T-cell (primary cell): ENCODE data around the gene MTMR11. TPM values are rescaled to one million over a fixed set of nuclear protein-coding genes. Genes with fewer than 3 reads are reported as not detected.

Experiments
- ATAC-seq, 4 experiments: fragments of 200-7000 bp in 3 of 4; fragments of 150-1000 bp in 1 of 4; cut with Tn5 transposase; replicated peaks in 1 of 4; 1 replicate in 3 of 4; 2 replicates in 1 of 4; pipeline ENCODE4 v1.10.0; 2021; ENCODE audit warnings: moderate library complexity in 3 of 4, mild to moderate bottlenecking in 2 of 4, moderate number of reproducible peaks in 1 of 4
- CTCF ChIA-PET, 2 donors: fragments of 300-600 bp; sonication (Branson Sonifier 250); formaldehyde crosslinking; loops; one replicate each; lab custom pipeline; 2022; ENCODE audit warnings: antibody characterized with exemption in 2 of 2; lab: Charles Lee
- POLR2A ChIA-PET, 2 donors: fragments of 300-600 bp; sonication (Branson Sonifier 250); formaldehyde crosslinking; loops; one replicate each; lab custom pipeline; 2022; ENCODE audit warnings: antibody characterized with exemption in 2 of 2; lab: Charles Lee
- DNase-seq, 35 experiments: peaks; one replicate each; pipeline versions ENCODE4 v3.0.0 to v3.0.0-alpha.2; 2013 to 2023
- H3K27ac ChIP-seq: one replicate; pipeline ENCODE4 v1.5.1; 2013; ENCODE audit warnings: low read length
- H3K27me3 ChIP-seq, 2 experiments: replicated peaks in 1 of 2; 1 replicate in 1 of 2; 2 replicates in 1 of 2; pipeline versions ENCODE4 v1.6.1 to v1.7.0; 2013; ENCODE audit warnings: low read length in 1 of 2, mixed read lengths in 1 of 2; ENCODE audit not compliant: control insufficient read depth in 2 of 2, insufficient read depth in 2 of 2; ENCODE audit errors: extremely low read depth in 1 of 2
- H3K36me3 ChIP-seq, 2 donors: 1 replicate in 1 of 2; 2 replicates in 1 of 2; pipeline versions ENCODE4 v1.6.1 to v1.7.0; 2013; ENCODE audit warnings: low read length in 1 of 2; ENCODE audit not compliant: control insufficient read depth in 2 of 2, insufficient read depth in 1 of 2; ENCODE audit errors: extremely low read depth in 1 of 2
- H3K4me1 ChIP-seq, 2 experiments: 1 replicate in 1 of 2; 2 replicates in 1 of 2; pipeline versions ENCODE4 v1.6.1 to v1.7.0; 2013; ENCODE audit warnings: low read length in 2 of 2, mixed read lengths in 1 of 2; ENCODE audit not compliant: insufficient read depth in 2 of 2, control insufficient read depth in 1 of 2; ENCODE audit errors: extremely low read depth in 1 of 2
- H3K4me3 ChIP-seq, 2 donors: 1 replicate in 1 of 2; 2 replicates in 1 of 2; pipeline versions ENCODE4 v1.5.1 to v1.7.0; 2013; ENCODE audit warnings: mild to moderate bottlenecking in 2 of 2, low read length in 1 of 2, moderate library complexity in 1 of 2; ENCODE audit not compliant: control insufficient read depth in 1 of 2; ENCODE audit errors: extremely low read depth in 1 of 2
- H3K9me3 ChIP-seq: 2 replicates; pipeline ENCODE4 v1.7.0; 2013
- H3K27ac Mint-ChIP-seq, 2 donors: one replicate each; pipeline ENCODE4 v1.8.0; 2020 to 2021; ENCODE audit warnings: mild to moderate bottlenecking in 2 of 2, mixed read lengths in 2 of 2
- H3K27me3 Mint-ChIP-seq, 2 donors: one replicate each; pipeline ENCODE4 v1.8.0; 2021 to 2022; ENCODE audit warnings: mixed read lengths in 2 of 2
- H3K36me3 Mint-ChIP-seq: one replicate; pipeline ENCODE4 v1.8.0; 2021; ENCODE audit warnings: mixed read lengths
- H3K4me1 Mint-ChIP-seq, 3 donors: one replicate each; pipeline ENCODE4 v1.8.0; 2020 to 2022; ENCODE audit warnings: mixed read lengths in 3 of 3, mild to moderate bottlenecking in 1 of 3
- H3K4me3 Mint-ChIP-seq, 3 donors: one replicate each; pipeline ENCODE4 v1.8.0; 2020 to 2022; ENCODE audit warnings: mild to moderate bottlenecking in 3 of 3, mixed read lengths in 3 of 3, moderate library complexity in 3 of 3
- H3K9me3 Mint-ChIP-seq, 3 donors: one replicate each; pipeline ENCODE4 v1.8.0; 2020 to 2022; ENCODE audit warnings: mixed read lengths in 3 of 3
- WGBS: methylation state at CpG from one replicate; pipeline ENCODE4 v1.1.5; 2013; ENCODE audit warnings: missing lambda C conversion rate; ENCODE audit not compliant: insufficient coverage; 5-methylcytosine and 5-hydroxymethylcytosine counted together
- total RNA-seq, 35 experiments: library from RNA in 6 of 35; stranded (reverse) in 6 of 35; fragments of 120-200 nt in 1 of 35; gene quantifications; one replicate each; pipeline versions ENCODE4 v1.2.1 to v1.2.4 and lab custom pipeline; 2013 to 2026

MTMR11 gene
- total RNA-seq, 5 donors from 2014 or later (not counting 1 experiment from before 2014, with no cell fraction given) = 0.58 to 2.5 (median 1.5) TPM

DNA sequence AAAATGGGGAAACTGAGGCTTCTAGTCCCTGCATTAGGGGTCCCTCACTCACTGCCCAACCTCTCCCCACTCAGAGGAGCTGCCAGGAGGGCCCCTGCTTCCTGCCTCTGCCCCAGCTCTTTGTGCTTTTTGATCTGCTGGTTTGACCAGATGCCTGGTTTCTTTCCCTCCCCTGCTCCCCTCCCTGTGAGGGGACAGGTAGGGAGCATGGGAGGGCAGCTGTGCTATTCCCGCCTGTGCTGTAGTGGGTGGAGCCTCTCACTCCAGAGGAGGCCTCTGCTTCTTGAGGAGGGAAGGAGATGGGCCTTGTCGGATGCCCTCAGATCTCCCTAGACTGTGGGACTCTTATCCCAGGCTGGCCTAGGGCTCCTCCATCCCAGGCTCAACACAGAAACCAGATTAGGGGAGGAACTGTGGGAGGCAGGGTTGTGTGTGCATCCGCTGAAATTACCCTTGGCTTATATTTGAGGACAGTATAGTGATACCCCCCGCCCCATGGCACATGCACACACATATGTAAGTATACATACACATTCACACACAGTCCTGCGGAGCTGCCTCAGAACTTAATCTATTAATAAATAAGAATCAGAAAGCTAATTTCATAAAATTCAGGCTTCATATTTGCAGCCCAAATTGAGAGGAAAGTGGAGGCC lies 32.7 kb downstream of the MTMR11 start:
- DNase-seq (no peak), ATAC-seq (no peak)
- Histone ChIP-seq H3K36me3 (no peaks in the 10 kb centered on the region), H3K9me3 (no peaks in the 10 kb centered on the region), H3K27ac (no peak overlapping the region), H3K27me3 (no peaks in the 10 kb centered on the region), H3K4me3 (no peak overlapping the region), H3K4me1 (peaks cover 0 to 16% of the 10 kb centered on the region in 2 experiments)
- no peaks in the 10 kb centered on the region for H3K27me3 Mint-ChIP-seq
- H3K4me1 Mint-ChIP-seq = peaks cover 19 to 20% (median 20%) of the 10 kb centered on the region in 3 donors
- no peak overlapping the region for H3K4me3 Mint-ChIP-seq
- no peak overlapping the region for H3K27ac Mint-ChIP-seq
- no peaks in the 10 kb centered on the region for H3K9me3 Mint-ChIP-seq
- no CpG with 5 or more reads among the region's 5 CpGs for WGBS
- CTCF ChIA-PET = interaction anchor here (0.6 kb wide), 2 partner anchors 11 to 210 kb away, joined by 3 read pairs; no protein-coding TSS in a partner anchor
- POLR2A ChIA-PET = interaction anchor here in 1 of 2 donors (0.6 kb wide), 1 partner anchor 17 kb away, joined by 3 read pairs; a partner anchor contains a TSS
- H3K36me3 Mint-ChIP-seq = peaks cover 11% of the 10 kb centered on the region

DNA sequence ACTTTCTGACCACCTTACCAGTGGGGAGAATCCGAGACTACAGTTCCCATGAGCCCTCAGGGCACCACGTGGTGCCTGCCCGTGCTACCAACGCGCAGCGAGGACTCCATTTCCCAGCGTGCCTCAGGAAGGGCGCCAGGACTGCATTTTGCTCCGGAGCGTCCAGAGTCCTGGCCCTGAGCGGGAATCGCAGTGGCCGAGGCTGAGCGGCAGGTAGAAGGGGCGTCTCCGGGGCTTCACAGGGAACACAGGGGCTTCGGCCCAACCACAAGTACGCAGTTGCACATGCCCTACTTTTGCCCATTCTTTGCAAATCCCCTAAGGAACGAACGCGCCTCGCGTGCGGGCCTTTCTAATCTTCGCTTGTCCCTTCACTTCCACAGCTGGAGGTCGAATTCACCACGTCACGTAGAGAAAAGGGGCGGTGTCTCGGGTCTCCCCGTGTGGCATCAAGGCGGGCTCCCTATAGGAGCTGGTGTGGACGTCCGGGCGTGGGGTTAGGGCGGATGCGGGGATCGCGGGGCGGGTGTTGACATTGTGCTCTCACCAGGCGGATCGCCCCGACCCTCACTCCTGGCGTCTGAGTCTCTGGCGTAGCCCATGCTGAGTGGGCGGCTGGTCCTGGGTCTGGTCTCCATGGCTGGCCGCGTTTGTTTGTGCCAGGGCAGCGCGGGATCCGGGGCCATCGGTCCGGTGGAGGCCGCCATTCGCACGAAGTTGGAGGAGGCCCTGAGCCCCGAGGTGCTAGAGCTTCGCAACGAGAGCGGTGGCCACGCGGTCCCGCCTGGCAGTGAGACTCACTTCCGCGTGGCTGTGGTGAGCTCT lies 37.0 kb downstream of the MTMR11 start, which contains the start of gene BOLA1:
Gene BOLA1, plus strand, starts transcription at position 109 of the 825 bp plus-strand sequence. Its CDS starts 492 bp downstream, at position 601.
- H3K27ac ChIP-seq = peak within 1 kb of the TSS; percentile 74
- H3K9me3 Mint-ChIP-seq = no peaks in the 10 kb centered on the region
- CTCF ChIA-PET = interaction anchor here in 1 of 2 donors (0.9 to 1.0 kb wide), 2 partner anchors 12 to 28 kb away, joined by 3 to 5 read pairs; partner anchors contain the start of gene SF3B4

DNA sequence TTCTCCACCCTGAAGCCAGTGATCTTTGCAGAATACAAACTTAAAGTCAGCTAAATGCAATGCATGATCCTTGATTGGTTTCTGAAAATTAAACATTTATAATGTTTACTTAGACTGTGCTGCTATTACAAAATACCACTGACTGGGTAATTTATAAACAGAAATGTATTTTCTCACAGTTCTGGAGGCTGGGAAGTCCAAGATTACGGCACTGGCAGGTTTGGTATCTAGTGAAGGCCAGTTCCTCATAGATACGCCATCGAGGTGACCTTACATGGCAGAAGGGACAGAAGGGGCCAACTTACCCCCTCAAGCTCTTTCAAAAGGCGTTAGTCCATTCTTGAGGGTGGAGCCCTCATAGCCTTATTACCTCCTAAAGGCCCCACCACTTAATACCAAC lies 40.1 kb downstream of the MTMR11 start:
- Histone ChIP-seq H3K27ac (no peak overlapping the region), H3K4me3 (no peak overlapping the region), H3K9me3 (no peaks in the 10 kb centered on the region), H3K4me1 (peaks cover 0 to 16% of the 10 kb centered on the region in 2 experiments), H3K36me3 (no peaks in the 10 kb centered on the region), H3K27me3 (no peaks in the 10 kb centered on the region)
- Mint-ChIP-seq H3K4me1 (peaks cover 20 to 23% (median 21%) of the 10 kb centered on the region in 3 donors), H3K36me3 (no peaks in the 10 kb centered on the region), H3K27ac (no peak overlapping the region), H3K9me3 (no peaks in the 10 kb centered on the region), H3K27me3 (no peaks in the 10 kb centered on the region), H3K4me3 (no peak overlapping the region)
- CTCF ChIA-PET = interaction anchor here in 1 of 2 donors (0.6 kb wide), 1 partner anchor 271 kb away, joined by 4 read pairs; no protein-coding TSS in a partner anchor
- DNase-seq = no peak
- no CpG with 5 or more reads among the region's 4 CpGs for WGBS
- ATAC-seq = no peak
- POLR2A ChIA-PET = interaction anchor here in 1 of 2 donors (0.6 kb wide), 1 partner anchor 33 kb away, joined by 3 read pairs; no protein-coding TSS in a partner anchor

More for the DNA sequence above, 37.0 kb downstream of the MTMR11 start, which contains the start of gene BOLA1:
- Mint-ChIP-seq H3K4me1 (peaks cover 20 to 23% (median 21%) of the 10 kb centered on the region in 3 donors), H3K27ac (peak within 1 kb of the TSS; percentile 89 to 95), H3K27me3 (no peaks in the 10 kb centered on the region), H3K36me3 (peaks cover 3% of the 10 kb centered on the region), H3K4me3 (peak within 1 kb of the TSS; percentile 86 to 92 (median 91))
- POLR2A ChIA-PET = interaction anchor here (0.6 to 1.4 kb wide), 3 partner anchors 14 to 71 kb away, joined by 3 to 7 read pairs (median 5); a partner anchor contains a TSS
- WGBS = 15% methylated on average over 63 of the region's 65 CpGs
- DNase-seq (peak; percentile 56 to 90 (median 77)), ATAC-seq (peak; percentile 98 to 99 (median 98))
- peaks cover 0 to 16% of the 10 kb centered on the region in 2 experiments for H3K4me1 ChIP-seq
- no peaks in the 10 kb centered on the region for H3K27me3 ChIP-seq
- H3K4me3 ChIP-seq = peak within 1 kb of the TSS; percentile 73 to 80
- H3K9me3 ChIP-seq = no peaks in the 10 kb centered on the region
- H3K36me3 ChIP-seq = no peaks in the 10 kb centered on the region

DNA sequence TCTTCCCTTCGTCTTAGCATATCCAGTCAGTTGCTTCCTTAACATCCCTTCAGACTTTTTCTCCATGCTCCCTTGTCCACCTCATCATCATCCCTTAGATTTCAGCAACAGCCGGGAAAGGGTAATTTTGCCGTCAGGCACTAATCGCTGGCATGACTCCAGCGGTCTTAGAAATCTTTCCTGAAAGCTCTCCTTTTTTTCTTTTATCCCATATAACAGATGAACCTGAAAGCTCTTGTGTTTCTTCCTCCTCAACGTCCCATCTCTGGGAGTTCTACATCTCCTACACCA lies 47.7 kb downstream of the MTMR11 start:
- peaks cover 0 to 2% (median 2%) of the 10 kb centered on the region in 3 donors for H3K4me1 Mint-ChIP-seq
- DNase-seq = no peak
- 68% methylated on average over 3 of the region's 6 CpGs for WGBS
- H3K27ac Mint-ChIP-seq = no peak overlapping the region
- H3K4me3 ChIP-seq = peak overlapping the region in 1 of 2 donors; percentile 78
- no peaks in the 10 kb centered on the region for H3K9me3 Mint-ChIP-seq
- no peaks in the 10 kb centered on the region for H3K27me3 ChIP-seq
- POLR2A ChIA-PET = interaction anchor here in 1 of 2 donors (3.5 kb wide), 1 partner anchor 40 kb away, joined by 13 read pairs; no protein-coding TSS in a partner anchor
- peaks cover 12 to 35% of the 10 kb centered on the region in 2 experiments for H3K4me1 ChIP-seq
- CTCF ChIA-PET = interaction anchor here in 1 of 2 donors (0.6 to 2.5 kb wide), 2 partner anchors 298 to 507 kb away, joined by 3 to 21 read pairs; no protein-coding TSS in a partner anchor
- peak overlapping the region; percentile 97 for H3K27ac ChIP-seq
- H3K27me3 Mint-ChIP-seq = no peaks in the 10 kb centered on the region
- no peak overlapping the region for H3K4me3 Mint-ChIP-seq
- H3K9me3 ChIP-seq = no peaks in the 10 kb centered on the region
- ATAC-seq = no peak
- no peaks in the 10 kb centered on the region for H3K36me3 Mint-ChIP-seq
- H3K36me3 ChIP-seq = no peaks in the 10 kb centered on the region

DNA sequence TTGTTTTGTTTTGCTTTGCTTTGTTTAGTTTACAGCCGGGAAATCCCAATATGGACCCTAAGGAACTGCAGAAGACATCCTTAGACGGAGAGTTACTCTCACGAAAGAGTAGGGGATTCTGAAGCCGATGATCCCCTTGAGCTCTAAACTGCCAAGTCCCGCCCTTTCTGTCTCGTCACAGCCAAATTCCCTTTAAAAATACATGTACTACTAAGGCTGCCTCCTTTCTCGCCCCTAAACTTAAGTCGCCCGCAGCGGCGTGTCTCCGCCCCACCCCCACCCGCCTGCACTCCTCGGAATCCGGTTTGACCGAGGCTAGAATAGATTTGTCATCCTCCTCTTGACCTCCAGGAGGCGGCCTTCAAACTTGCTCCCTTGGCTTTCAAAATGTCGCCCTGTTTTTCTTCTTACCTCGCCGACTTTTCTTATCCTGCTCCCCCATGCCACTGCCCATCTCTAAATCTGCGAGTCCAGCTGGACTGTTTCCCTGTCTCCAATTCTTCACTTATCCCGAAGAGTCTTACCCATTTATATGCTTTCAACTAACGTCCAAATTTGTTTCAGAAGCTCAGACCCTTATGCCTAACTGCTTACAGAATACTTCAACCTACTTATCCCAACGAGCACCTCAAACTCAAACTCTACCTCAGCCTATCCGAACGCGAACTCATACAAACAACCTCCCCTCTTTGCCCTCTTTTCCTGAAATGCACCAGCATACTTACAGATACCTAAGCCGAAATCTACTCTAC lies 48.3 kb downstream of the MTMR11 start:
- peak in 3 of 4 experiments; percentile 6 to 12 (median 10) for ATAC-seq
- WGBS = 8% methylated on average over 28 of the region's 28 CpGs

More for the DNA sequence above, 48.3 kb downstream of the MTMR11 start:
- H3K4me1 Mint-ChIP-seq = peaks cover 0 to 2% (median 2%) of the 10 kb centered on the region in 3 donors
- H3K4me3 Mint-ChIP-seq = no peak overlapping the region
- no peak overlapping the region for H3K27ac Mint-ChIP-seq
- Histone ChIP-seq H3K4me1 (peaks cover 15 to 35% of the 10 kb centered on the region in 2 experiments), H3K9me3 (no peaks in the 10 kb centered on the region), H3K4me3 (peak overlapping the region; percentile 78 to 81), H3K36me3 (no peaks in the 10 kb centered on the region), H3K27me3 (no peaks in the 10 kb centered on the region), H3K27ac (peak overlapping the region; percentile 97)
- DNase-seq = peak in 32 of 35 experiments; percentile 43 to 74 (median 61)
- ChIA-PET POLR2A (interaction anchor here (0.5 to 4.1 kb wide), 18 partner anchors 13 to 1118 kb away, joined by 3 to 56 read pairs (median 7); partner anchors contain the start of genes GOLPH3L (in 2 of the 2), MINDY1 (in 1 of the 2), OTUD7B (in 1 of the 2) and SF3B4 (in 1 of the 2)), CTCF (interaction anchor here in 1 of 2 donors (0.6 to 2.5 kb wide), 5 partner anchors 11 to 507 kb away, joined by 3 to 21 read pairs (median 7); partner anchors contain the start of gene BOLA1)
- no peaks in the 10 kb centered on the region for H3K36me3 Mint-ChIP-seq
- no peaks in the 10 kb centered on the region for H3K9me3 Mint-ChIP-seq
- no peaks in the 10 kb centered on the region for H3K27me3 Mint-ChIP-seq
